H9 (cell line): ENCODE data around the gene TSPAN18. TPM values are rescaled to one million over a fixed set of nuclear protein-coding genes. Genes with fewer than 3 reads are reported as not detected.

Source experiments
- DNase-seq: peaks from one replicate; pipeline ENCODE4 v3.0.0-alpha.2; 2017
- H2AFZ ChIP-seq: one replicate; pipeline ENCODE4 v1.6.1; 2013; ENCODE audit warnings: mild to moderate bottlenecking, low read length, control low read depth, moderate library complexity
- H2AK5ac ChIP-seq: 2 replicates; pipeline ENCODE4 v1.6.1; 2013; ENCODE audit warnings: low read length, control low read depth, mixed read lengths; ENCODE audit not compliant: insufficient read length
- H2BK120ac ChIP-seq: one replicate; pipeline ENCODE4 v1.6.1; 2013; ENCODE audit warnings: low read depth, mild to moderate bottlenecking, low read length, control low read depth, inconsistent platforms; ENCODE audit not compliant: poor library complexity, severe bottlenecking
- H2BK12ac ChIP-seq: 2 replicates; pipeline ENCODE4 v1.6.1; 2013; ENCODE audit warnings: low read length, control low read depth, mixed read lengths, low read depth; ENCODE audit not compliant: insufficient read length
- H2BK15ac ChIP-seq: 2 replicates; pipeline ENCODE4 v1.6.1; 2013; ENCODE audit warnings: low read depth, low read length, control low read depth
- H2BK20ac ChIP-seq: one replicate; pipeline ENCODE4 v1.6.1; 2013; ENCODE audit warnings: low read depth, mild to moderate bottlenecking, low read length, control low read depth, inconsistent platforms; ENCODE audit not compliant: poor library complexity, severe bottlenecking
- H2BK5ac ChIP-seq: 2 replicates; pipeline ENCODE4 v1.6.1; 2013; ENCODE audit warnings: low read length, control low read depth, mixed read lengths; ENCODE audit not compliant: insufficient read length
- H3K14ac ChIP-seq: 2 replicates; pipeline ENCODE4 v1.6.1; 2013; ENCODE audit warnings: low read length, control low read depth; ENCODE audit not compliant: insufficient read depth
- H3K18ac ChIP-seq: 2 replicates; pipeline ENCODE4 v1.6.1; 2013; ENCODE audit warnings: low read depth, mild to moderate bottlenecking, mixed read lengths, low read length, control low read depth; ENCODE audit not compliant: insufficient read length
- H3K23ac ChIP-seq: 2 replicates; pipeline ENCODE4 v1.6.1; 2013; ENCODE audit warnings: low read length, control low read depth, mixed read lengths, low read depth; ENCODE audit not compliant: insufficient read length
- H3K23me2 ChIP-seq: 2 replicates; pipeline ENCODE4 v1.6.1; 2013; ENCODE audit warnings: low read depth, mild to moderate bottlenecking, mixed read lengths, low read length, control low read depth; ENCODE audit not compliant: insufficient read length, poor library complexity, severe bottlenecking
- H3K27ac ChIP-seq: 2 replicates; pipeline ENCODE4 v1.5.1; 2013; ENCODE audit warnings: low read length, control low read depth, mixed read lengths, low read depth; ENCODE audit not compliant: insufficient read length
- H3K27me3 ChIP-seq: 2 replicates; pipeline ENCODE4 v1.6.1; 2013; ENCODE audit warnings: low read length, control low read depth, inconsistent platforms; ENCODE audit not compliant: insufficient read depth
- H3K4ac ChIP-seq: 2 replicates; pipeline ENCODE4 v1.6.1; 2013; ENCODE audit warnings: low read depth, mild to moderate bottlenecking, control low read depth, inconsistent platforms, low read length, moderate library complexity
- H3K4me1 ChIP-seq: 2 replicates; pipeline ENCODE4 v1.6.1; 2013; ENCODE audit warnings: low read length, control low read depth, inconsistent platforms; ENCODE audit not compliant: insufficient read depth
- H3K4me2 ChIP-seq: 2 replicates; pipeline ENCODE4 v1.6.1; 2013; ENCODE audit warnings: low read length, control low read depth, mixed read lengths; ENCODE audit not compliant: insufficient read length, insufficient read depth
- H3K56ac ChIP-seq: 2 replicates; pipeline ENCODE4 v1.6.1; 2013; ENCODE audit warnings: low read depth, mild to moderate bottlenecking, mixed read lengths, low read length, control low read depth; ENCODE audit not compliant: insufficient read length
- H3K79me1 ChIP-seq: 2 replicates; pipeline ENCODE4 v1.6.1; 2013; ENCODE audit warnings: low read depth, mild to moderate bottlenecking, moderate library complexity, low read length, control low read depth, inconsistent platforms; ENCODE audit not compliant: insufficient read depth, poor library complexity, severe bottlenecking
- H3K79me2 ChIP-seq: 2 replicates; pipeline ENCODE4 v1.6.1; 2013; ENCODE audit warnings: low read length, control low read depth, inconsistent platforms; ENCODE audit not compliant: insufficient read depth
- H3K9ac ChIP-seq: 2 replicates; pipeline ENCODE4 v1.6.1; 2013; ENCODE audit warnings: low read length, control low read depth, mixed read lengths; ENCODE audit not compliant: insufficient read length; ENCODE audit errors: extremely low read depth
- H3K9me3 ChIP-seq: one replicate; pipeline ENCODE4 v1.6.1; 2013; ENCODE audit warnings: low read depth, low read length, inconsistent platforms; ENCODE audit not compliant: control insufficient read depth
- H3T11ph ChIP-seq: one replicate; pipeline ENCODE4 v1.6.1; 2013; ENCODE audit warnings: mild to moderate bottlenecking, low read length, control low read depth, inconsistent platforms
- H4K20me1 ChIP-seq: one replicate; pipeline ENCODE4 v1.6.1; 2013; ENCODE audit not compliant: control insufficient read depth, insufficient read length, insufficient read depth
- H4K5ac ChIP-seq: 2 replicates; pipeline ENCODE4 v1.6.1; 2013; ENCODE audit warnings: low read depth, mild to moderate bottlenecking, mixed read lengths, low read length, control low read depth; ENCODE audit not compliant: insufficient read length
- H4K8ac ChIP-seq: replicated peaks from 2 replicates; pipeline ENCODE4 v1.6.1; 2013; ENCODE audit warnings: low read length, control low read depth, mixed read lengths, low read depth; ENCODE audit not compliant: insufficient read length
- H4K91ac ChIP-seq: 2 replicates; pipeline ENCODE4 v1.6.1; 2013; ENCODE audit warnings: low read depth, mild to moderate bottlenecking, moderate library complexity, mixed read lengths, low read length, control low read depth; ENCODE audit not compliant: insufficient read length
- H3K27ac Mint-ChIP-seq, 3 experiments: 2 replicates in 2 of 3; 3 replicates in 1 of 3; pipeline ENCODE4 v1.8.0; 2020 to 2021; ENCODE audit warnings: mixed read lengths in 3 of 3, mild to moderate bottlenecking in 1 of 3, moderate library complexity in 1 of 3
- H3K27me3 Mint-ChIP-seq: 2 replicates; pipeline ENCODE4 v1.8.0; 2021; ENCODE audit warnings: low read depth, mild to moderate bottlenecking, moderate library complexity, mixed read lengths
- H3K36me3 Mint-ChIP-seq, 3 experiments: 2 replicates in 2 of 3; 3 replicates in 1 of 3; pipeline ENCODE4 v1.8.0; 2020 to 2021; ENCODE audit warnings: low read depth in 3 of 3, mixed read lengths in 3 of 3; ENCODE audit not compliant: insufficient read depth in 1 of 3
- H3K4me1 Mint-ChIP-seq, 2 experiments: 2 replicates each; pipeline ENCODE4 v1.8.0; 2020; ENCODE audit warnings: mixed read lengths in 2 of 2
- H3K4me3 Mint-ChIP-seq, 2 experiments: 2 replicates in 1 of 2; 3 replicates in 1 of 2; pipeline ENCODE4 v1.8.0; 2020 to 2021; ENCODE audit warnings: mild to moderate bottlenecking in 2 of 2, mixed read lengths in 2 of 2, moderate library complexity in 1 of 2
- H3K9me3 Mint-ChIP-seq, 2 experiments: 2 replicates in 1 of 2; 3 replicates in 1 of 2; pipeline ENCODE4 v1.8.0; 2020; ENCODE audit warnings: mild to moderate bottlenecking in 2 of 2, mixed read lengths in 2 of 2, moderate library complexity in 1 of 2
- WGBS: extraction: QIAGEN DNeasy Blood & Tissue Kit; methylation state at CpG from one replicate; pipeline ENCODE4 v1.1.7; 2013; ENCODE audit warnings: missing lambda C conversion rate, low lambda C conversion rate, mixed read lengths; ENCODE audit not compliant: insufficient read length; ENCODE audit errors: extremely low coverage; 5-methylcytosine and 5-hydroxymethylcytosine counted together
- total RNA-seq: library from RNA; stranded (reverse); gene quantifications from 2 replicates; pipeline ENCODE4 v1.2.1, GENCODE V29; 2021
- TF ChIP-seq, protein P1 (sequence below): fragments of 200-600 bp; sonication (generic); conservative IDR thresholded peaks from 3 replicates; pipeline ENCODE4 v1.8.0; 2021; ENCODE audit warnings: antibody characterized with exemption, mild to moderate bottlenecking

Gene TSPAN18
- total RNA-seq, 1 experiment from 2014 or later = 25.3 TPM

DNA sequence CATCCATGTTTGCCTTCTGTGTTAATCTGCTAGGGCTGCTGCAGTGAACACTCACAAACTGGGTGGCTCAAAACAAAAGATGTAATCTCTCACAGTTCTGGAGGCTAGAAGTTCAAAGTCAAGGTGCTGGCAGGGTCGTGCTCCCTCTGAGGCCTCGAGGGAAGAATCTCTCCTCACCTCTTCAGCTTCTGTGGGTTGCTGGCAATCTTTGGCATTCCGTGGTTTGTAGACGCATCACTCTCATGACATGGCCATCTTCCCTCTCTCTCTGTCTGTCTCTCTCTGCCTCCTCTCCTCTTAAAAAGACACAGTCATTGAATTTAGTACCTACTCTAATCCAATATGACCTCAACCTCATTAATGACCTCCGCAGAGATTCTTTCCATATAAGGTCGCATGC lies 78.8 kb downstream of the TSPAN18 start:
- H3K27ac ChIP-seq = no peak overlapping the region
- H3K9me3 Mint-ChIP-seq = no peaks in the 10 kb centered on the region
- no peak overlapping the region for H4K8ac ChIP-seq
- DNase-seq = no peak
- WGBS = no CpG with 5 or more reads among the region's 6 CpGs
- H4K5ac ChIP-seq = no peak overlapping the region
- peaks cover 11% of the 10 kb centered on the region for H3K4me1 ChIP-seq
- peak overlapping the region in 1 of 3 experiments; percentile 2; a peak in 1 of 7 replicates for H3K27ac Mint-ChIP-seq
- no peak overlapping the region for H3K4me2 ChIP-seq
- H3K56ac ChIP-seq = no peak overlapping the region
- no peak overlapping the region for H2BK120ac ChIP-seq
- no peaks in the 10 kb centered on the region for H3K79me2 ChIP-seq
- peak overlapping the region; percentile 51 for H3K18ac ChIP-seq
- H2BK15ac ChIP-seq = no peak overlapping the region
- H2AK5ac ChIP-seq = no peak overlapping the region
- no peaks in the 10 kb centered on the region for H3K9me3 ChIP-seq
- H3K27me3 ChIP-seq = no peaks in the 10 kb centered on the region
- no peak overlapping the region for H3T11ph ChIP-seq
- no peak overlapping the region; the same call in 1 of the 2 replicates for H3K14ac ChIP-seq
- no peaks in the 10 kb centered on the region for H4K20me1 ChIP-seq
- H2BK5ac ChIP-seq = no peak overlapping the region
- no peaks in the 10 kb centered on the region for H3K23me2 ChIP-seq
- no peak overlapping the region for H3K4ac ChIP-seq
- no peaks in the 10 kb centered on the region for H3K36me3 Mint-ChIP-seq
- no peaks in the 10 kb centered on the region; the same call in 1 of the 2 replicates for H3K27me3 Mint-ChIP-seq
- peaks cover 47 to 49% of the 10 kb centered on the region in 2 experiments for H3K4me1 Mint-ChIP-seq
- H3K9ac ChIP-seq = no peak overlapping the region
- no peak overlapping the region for H2AFZ ChIP-seq
- TF ChIP-seq, protein P1, sequence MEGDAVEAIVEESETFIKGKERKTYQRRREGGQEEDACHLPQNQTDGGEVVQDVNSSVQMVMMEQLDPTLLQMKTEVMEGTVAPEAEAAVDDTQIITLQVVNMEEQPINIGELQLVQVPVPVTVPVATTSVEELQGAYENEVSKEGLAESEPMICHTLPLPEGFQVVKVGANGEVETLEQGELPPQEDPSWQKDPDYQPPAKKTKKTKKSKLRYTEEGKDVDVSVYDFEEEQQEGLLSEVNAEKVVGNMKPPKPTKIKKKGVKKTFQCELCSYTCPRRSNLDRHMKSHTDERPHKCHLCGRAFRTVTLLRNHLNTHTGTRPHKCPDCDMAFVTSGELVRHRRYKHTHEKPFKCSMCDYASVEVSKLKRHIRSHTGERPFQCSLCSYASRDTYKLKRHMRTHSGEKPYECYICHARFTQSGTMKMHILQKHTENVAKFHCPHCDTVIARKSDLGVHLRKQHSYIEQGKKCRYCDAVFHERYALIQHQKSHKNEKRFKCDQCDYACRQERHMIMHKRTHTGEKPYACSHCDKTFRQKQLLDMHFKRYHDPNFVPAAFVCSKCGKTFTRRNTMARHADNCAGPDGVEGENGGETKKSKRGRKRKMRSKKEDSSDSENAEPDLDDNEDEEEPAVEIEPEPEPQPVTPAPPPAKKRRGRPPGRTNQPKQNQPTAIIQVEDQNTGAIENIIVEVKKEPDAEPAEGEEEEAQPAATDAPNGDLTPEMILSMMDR = no peak
- no peaks in the 10 kb centered on the region for H3K79me1 ChIP-seq
- no peak overlapping the region; a peak in 1 of 5 replicates for H3K4me3 Mint-ChIP-seq
- H2BK12ac ChIP-seq = no peak overlapping the region
- H3K23ac ChIP-seq = no peak overlapping the region
- H4K91ac ChIP-seq = no peak overlapping the region
- no peak overlapping the region for H2BK20ac ChIP-seq
